HG03097 (cell line): Measurements from ENCODE around the gene VMP1.
A peak's percentile ranks its signal among the peaks of the same experiment; 100 is the strongest.
"Not testable (repeated sequence)": the region's sequence is repeated elsewhere in the genome, so short reads cannot be mapped to it uniquely, and the experiment has no call there.

Source experiments
- ATAC-seq: cut with Tn5 transposase; IDR thresholded peaks from one replicate; pipeline ENCODE4 v1.9.1; 2021; ENCODE audit not compliant: unreplicated experiment, low FRiP score

The VMP1 gene

DNA sequence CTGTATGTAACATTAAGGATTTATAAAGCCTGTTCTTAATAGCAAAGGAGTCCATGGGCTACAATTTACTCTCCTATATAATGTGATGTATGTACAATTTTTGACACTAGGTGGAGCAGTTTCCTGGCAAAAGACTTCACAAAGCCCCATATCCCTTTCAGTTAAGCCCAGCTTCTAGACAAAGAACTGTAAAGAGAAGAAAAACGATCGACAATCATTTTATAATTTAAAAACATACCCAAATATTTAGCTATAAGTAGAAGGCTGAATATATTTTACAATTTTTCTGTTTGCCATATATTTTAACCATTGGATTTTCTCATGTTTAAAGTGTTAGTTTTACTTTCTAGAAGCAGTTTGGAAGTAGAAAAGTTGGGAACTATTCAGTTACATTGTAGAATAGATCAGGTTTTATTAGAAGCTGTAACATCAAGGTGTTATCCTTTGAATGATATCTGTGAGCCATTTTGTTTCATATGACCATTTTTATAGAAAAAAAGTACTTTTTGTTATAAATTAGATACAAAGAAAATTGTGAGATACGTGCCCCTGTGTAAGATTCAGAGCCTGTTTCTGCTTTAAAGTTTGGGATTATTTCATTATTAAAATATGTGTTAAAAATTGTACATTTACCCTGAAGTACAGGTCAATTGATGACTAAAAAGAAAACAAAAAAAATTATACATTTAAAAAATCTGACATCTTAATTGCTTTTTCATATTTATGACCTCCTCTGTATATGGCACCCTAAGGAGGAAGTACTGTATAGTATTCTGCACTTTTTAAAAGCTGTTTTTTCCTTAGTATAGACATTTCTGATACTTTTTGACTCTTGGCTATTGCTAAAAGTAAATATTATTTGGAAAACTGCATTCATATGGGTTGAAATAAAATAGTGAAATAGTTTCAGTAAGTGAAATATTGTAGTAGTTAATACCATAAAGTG is 46.3 kb downstream of the VMP1 start:
- peak; percentile 49 for ATAC-seq

DNA sequence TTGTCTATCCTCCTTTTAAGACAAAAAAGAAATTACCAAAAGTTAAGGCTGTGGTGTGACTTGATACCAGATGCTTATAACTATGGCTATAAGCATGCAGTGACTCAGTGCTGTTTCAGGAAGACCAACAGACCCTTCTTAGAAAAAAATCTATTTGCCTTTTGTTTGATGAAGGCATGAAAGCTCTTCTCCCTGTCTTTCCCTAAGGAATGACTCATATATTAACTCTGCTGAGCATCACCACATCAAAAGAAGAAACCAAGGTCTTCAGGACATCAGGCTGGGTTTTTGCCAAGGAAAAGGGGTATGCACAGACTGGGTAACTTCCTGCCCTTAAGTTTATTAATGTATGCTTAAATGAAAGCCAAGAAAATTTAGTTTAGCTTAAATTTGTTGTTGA is 47.1 kb downstream of the VMP1 start:
- no peak for ATAC-seq

DNA sequence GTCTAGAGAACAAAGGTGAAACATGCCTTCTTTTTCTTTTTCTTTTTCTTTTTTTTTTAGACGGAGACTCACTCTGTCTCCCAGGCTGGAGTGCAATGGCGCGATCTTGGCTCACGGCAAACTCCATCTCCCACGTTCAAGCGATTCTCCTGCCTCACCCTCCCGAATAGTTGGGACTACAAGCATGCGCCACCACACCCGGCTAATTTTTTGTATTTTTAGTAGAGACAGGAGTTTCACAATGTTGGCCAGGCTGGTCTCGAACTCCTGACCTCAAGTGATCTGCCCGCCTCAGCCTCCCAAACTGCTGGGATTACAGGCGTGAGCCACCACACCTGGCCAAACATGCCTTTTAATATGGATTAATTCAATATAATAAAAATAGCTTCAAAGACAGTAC is 47.6 kb downstream of the VMP1 start:
- ATAC-seq = not testable (repeated sequence)

DNA sequence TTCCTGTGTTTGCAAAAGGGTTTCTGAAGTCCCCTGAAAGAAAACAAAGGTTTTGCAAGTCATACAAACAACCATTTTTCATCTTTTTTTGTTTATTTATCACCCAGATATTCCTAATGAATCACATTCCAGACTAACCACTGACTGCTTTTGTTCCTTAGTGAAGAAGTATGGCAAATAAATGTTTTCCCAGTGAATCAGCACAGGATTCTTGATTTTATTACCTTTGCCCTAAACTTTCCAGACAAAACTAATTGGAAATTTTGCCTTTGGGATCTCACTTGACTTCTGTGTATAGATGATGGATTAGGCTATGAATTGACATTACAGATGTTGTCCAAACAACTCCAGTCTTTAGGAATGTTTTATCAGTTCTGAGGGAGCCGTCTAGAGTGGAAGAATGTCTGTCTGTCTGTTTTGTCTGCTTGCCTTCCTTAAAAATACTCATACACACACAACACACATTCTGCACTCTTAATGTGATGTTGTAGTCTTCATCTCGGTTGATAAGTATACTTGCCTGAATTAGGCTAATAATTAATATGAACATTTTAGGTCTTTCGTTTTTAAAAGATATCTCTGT is 48.9 kb downstream of the VMP1 start:
- no peak for ATAC-seq

DNA sequence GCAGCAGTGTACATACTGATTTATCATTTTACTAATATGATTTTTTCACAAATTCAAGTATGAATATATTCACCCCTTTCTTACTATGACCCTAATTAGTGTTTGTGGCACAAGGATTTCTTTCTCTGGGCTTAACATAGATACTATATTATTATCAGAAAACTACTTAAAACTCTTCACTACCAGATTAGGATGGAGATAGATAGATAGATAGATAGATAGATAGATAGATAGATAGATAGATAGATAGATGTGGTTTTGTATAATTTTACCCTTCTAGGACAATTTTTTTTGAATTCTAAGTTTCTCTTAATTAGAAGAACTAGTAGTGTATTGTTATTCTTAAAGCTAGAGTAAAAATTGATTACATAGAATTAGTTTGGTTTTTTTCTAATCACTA is 49.6 kb downstream of the VMP1 start:
- no peak for ATAC-seq

DNA sequence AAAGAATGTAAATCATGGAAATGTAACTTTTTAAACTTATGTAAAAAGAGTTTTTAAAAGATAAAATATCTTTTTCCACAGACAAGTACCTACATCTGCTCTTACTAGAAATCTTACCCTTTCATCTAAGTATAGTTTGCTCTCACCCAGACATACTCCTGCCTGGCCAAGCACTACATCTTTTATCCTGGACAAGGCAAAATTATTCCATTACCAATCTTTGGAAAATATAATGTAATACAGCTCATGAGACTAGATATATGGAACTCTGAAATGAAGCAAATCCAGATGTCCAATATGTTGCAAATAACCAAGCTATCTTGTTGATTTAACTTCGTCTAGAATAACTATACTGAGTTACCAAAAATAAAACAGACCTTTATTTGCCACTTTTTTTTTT is 50.0 kb downstream of the VMP1 start:
- ATAC-seq = no peak

DNA sequence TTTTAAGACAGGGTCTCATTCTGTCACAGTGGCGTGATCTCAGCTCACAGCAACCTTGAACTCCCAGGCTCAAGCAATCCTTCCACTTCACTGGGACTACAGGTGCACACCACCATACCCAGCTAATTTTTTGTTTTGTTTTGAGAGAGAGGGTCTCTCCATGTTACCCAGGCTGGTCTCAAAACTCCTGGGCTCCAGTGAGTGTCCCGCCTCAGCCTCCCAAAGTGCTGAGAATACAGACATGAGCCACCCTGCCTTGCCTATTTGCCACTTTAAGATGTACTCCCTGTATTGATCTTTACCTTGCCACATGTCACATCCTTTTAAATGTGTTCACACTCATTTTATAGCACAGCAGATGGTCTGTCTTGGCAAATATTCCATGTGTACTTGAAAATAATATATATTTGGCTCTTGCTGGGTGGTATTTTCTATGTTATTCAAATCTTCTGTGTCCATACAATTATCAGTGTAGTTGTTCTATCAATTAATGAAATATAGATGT is 50.5 kb downstream of the VMP1 start:
- no peak for ATAC-seq

DNA sequence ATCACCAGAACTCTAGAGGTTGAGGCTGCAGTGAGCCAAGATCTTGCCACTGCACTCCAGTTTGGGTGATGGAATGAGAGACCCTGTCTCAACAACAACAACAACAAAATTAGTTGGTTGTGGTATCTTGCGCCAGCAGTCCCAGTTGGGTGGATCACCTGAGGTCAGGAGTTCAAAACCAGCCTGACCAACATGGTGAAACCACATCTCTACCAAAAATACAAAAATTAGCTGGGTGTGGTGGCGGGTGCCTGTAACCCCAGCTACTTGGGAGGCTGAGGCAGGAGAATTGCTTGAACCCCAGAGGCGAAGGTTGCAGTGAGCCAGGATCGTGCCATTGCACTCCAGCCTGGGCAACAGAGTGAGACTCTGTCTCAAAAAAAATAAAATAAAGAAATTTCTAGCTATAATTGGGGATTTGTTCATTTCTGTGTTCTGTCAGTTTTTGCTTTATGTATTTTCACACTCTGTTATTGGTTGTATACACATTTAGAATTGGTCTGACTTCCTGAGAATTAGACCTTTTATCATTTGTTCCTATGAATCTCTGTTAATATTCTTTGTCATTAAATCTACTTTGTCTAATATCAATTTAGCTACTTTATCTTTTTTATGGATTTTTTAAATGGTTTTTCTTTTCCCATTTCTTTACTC is 51.7 kb downstream of the VMP1 start:
- not testable (repeated sequence) for ATAC-seq

DNA sequence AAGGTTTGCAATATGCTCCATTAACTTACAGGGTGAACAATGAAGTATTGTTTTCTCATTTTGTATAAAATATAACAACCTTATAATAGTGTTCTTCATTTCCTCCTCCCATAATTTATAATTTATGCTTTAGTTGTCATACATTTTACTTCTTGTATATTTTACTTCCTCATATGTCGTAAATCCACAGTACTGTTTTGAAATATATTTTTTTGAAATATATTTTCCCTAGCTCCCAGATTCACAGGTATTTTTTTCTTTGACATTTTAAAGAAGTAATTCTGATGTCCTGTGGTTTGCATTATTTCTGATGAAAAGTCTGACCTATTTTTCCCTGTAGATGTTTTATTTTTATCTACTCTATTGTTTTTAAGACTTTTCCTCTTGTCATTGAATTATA is 52.7 kb downstream of the VMP1 start:
- no peak for ATAC-seq

DNA sequence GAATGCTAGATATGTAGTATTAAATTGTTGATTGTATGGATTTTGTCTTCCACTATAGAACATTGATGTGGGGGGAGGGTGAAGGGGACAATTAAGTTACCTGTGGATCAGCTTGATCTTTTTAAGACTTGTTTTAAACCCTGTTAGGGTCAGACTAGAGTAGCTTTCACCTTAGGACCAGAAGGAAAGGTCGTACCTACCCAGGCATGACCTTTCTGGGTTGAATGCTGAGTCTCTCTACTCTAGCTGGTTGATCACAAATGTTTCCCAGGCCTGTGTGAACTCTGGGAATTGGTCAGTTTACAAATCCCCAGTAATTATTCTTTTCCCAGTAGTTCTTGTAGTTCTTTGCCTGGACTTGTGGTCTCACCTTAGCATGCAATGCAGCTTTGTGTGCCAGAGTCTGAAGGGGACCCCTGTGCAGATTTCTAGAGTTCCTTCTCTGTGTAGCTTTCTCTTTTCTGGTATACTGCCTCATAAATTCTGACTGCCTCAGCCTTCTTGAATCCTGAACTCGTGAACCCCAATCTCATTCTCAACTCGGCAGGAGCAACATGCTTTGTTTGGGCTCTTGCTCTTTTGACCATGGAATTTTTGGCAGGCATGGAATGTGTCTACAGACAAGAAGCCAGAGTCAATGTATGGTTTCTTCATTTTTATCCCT is 54.1 kb downstream of the VMP1 start:
- ATAC-seq = no peak

DNA sequence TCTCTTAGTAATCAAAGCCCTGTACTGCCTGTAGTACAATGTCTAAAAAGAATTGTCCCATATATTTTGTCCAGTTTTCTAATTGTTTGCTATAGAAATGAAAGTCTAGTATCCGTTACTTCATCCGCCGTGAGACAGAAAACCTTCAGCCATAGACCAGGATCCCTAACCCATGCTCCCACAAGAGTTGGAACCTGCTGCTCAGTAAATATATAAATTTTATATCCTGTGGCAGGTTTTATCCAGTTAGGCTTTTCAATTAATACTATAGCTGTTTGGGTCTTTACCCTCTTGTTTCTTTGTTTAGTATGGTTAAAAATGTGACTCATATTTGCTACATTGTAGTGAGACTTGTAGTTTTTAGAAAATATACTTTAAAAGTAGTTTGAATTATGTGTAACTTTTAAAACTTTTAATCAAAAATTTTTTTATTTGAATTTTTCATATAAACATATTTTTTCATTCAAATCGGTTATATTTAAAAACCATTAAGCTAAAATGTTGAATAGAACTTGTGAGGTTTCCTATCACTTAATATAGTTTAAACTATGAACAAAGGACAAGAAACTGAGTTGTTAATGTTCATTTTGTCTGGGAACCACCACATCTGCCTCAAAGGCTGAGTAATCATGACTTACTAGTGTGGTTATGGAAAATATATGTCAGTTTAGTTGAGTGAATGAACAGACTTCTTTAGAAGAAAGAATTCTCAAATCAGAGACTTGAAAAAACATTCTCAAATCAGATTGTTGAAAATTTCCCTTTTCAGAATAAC is 54.8 kb downstream of the VMP1 start:
- no peak for ATAC-seq

DNA sequence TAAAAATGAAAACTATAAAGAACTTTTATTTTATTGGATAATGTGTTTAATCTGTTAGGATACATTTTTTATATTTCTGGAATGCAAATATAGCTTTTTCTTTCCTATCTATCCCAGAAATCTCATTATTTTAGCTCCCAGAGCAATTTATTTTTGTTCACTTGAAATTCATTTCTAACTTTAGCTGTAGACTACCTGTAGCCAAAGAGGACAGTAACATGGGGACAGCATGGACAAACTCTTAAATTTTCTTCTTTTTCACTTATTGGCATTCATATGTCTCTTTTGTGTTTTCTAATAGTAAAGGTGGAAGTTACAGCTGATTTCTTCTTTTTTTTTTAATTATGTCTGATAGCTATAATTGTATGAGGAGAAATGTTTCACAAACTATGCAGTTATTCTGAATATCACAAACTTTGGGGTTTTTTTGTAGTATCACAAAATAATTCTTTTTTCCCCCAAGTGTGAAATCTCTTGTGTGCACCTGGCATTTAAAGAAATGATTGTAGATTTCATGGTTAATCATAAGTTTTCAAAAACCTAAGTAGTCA is 55.4 kb downstream of the VMP1 start:
- ATAC-seq = no peak

DNA sequence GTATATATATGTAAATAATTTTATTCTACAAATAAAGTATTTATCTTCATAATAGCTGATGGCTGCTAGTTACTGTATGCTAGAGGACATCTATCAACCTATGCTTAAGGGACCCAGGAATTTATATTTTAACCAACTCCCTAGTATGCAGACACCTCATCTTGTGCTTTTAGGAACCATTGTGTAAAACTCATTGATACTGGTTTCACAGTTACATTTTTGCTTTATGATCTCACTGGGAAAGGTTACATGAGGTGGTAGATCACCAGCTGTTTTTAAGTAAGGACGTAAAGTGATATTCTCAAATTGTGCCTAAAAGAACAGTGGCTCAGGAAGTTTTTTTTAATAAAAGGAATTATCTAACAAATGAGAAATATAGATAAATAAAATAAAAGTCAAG is 56.4 kb downstream of the VMP1 start:
- no peak for ATAC-seq

DNA sequence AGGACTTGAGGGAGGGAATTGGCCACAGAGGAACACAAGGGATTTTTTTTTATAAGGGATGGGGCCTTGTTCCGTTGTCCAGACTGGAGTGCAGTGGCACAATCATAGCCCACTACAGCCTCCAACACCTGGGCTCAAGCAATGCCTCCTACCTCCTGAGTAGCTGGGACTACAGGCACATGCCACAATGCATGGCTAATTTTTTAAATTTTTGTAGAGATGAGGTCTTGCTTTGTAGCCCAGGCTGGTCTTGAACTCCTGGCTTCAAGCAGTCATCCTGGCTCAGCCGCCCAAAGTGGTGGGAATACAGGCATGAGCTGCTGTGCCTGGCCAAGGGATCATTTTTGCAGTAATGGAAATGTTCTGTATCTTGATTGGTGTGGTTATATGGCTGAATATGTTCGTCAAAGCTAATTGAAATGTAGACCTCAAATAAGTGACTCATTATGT is 56.9 kb downstream of the VMP1 start:
- no peak for ATAC-seq

DNA sequence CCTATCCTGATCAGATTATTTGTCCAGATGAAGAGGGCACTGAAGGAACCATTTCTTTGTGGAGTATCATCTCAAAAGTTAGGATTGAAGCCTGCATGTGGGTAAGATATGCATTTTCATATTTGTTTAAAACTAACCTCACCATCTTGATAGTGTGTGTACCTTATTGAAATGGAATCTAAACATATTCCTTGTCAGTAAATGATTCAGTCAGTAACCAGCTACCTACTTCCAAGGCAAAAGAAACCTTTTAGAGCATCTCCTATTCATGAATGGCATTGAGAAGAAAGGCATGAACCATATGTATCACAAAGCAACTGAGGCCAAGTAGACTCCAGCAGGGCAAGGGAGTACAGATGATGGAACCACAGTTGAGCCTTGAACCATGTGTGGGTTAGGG is 57.6 kb downstream of the VMP1 start:
- ATAC-seq = no peak

DNA sequence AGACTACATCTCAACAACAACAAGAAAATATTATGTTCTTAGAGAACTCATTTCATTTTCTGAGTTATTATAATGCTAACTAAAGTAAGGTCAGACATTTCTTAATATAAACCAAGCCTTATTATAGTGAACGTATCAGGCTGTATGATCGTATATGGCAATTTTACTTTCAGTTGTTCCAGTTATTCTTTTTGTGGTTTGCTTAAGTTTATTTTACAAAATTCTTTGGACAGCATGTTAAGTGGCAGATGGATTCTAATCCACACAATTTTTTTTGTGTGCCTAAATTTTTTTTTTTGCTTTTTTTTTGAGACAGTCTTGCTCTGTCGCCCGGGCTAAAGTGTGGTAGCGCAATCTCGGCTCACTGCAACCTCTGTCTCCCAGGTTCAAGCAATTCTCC is 59.0 kb downstream of the VMP1 start:
- no peak for ATAC-seq

DNA sequence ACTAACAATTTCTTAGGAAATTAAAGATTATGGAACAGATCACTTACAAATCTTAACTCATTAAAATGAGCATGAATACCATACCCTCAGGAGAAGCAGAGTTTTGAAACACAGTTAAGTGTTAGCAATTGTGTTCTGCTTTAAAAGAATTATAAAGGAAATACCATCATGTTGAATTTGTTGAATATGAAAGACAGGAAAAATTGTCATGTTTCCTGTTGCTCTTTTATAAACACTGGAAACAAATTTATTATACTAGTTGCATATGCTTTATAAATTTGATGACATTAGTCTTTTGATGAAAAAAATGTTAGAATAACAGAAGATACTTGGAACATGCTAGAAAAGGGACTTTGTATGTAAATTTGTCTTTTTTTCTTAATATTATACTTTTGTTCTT is 59.7 kb downstream of the VMP1 start:
- no peak for ATAC-seq

DNA sequence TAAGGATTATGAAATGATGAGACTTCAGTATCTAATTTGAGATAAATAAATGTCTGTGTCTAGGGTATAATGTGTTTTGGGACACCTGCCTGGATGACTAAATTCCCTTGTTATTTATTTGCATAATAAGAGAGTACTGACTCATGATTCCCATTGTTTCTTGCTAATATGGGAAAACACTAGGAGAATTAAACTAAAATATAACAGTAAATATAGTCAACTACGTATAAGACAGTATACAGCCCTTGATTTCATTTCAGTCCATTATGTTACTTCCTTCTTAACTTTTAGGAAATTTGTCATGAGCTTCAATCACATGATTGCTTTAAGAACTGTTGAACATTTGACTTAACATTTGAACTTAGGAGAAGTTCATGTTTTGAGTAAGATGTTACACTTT is 62.4 kb downstream of the VMP1 start:
- no peak for ATAC-seq

DNA sequence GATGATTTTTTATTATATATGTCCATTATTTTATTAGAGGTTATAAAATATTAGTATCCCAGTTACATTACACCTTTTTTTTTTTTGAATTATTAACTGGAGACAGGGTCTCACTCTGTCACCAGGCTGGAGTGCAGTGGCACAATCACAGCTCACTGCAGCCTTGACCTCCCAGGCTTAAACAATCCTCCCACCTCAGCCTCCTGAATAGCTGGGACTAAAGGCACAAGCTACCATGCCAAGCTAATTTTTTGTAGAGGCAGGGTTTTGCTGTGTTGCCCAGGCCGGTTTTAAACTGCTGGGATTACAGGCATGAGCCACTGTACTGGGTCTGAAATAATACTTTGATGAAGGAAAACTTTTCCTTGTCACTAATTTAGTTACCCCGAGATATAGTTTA is 63.6 kb downstream of the VMP1 start:
- ATAC-seq = no peak

DNA sequence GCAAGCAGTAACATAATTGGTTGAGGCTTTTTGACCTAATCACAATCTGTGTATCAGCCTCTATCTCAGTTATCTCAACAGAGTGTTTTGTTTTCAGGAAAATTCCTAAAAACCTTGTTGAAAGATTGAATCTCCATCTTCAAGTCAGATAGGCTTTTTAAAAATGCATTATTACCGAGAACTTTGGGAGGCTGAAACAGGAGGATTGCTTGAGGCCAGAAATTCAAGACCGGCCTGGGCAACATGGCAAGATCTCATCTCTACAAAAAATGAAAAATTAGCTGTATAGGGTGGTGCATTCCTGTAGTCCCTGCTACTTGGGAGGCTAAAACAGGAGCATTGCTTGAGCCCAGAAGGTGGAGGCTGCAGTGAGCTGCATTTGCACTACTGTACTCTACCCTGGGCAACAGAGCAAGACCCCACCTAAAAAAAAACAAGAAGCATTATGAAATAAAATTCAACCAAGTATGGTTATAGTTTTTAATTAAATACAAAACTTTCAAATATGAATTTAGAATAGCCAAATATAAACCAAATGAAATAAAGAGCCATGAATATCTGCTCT is 68.4 kb downstream of the VMP1 start:
- ATAC-seq = no peak
